GM12873 (cell line): ENCODE data around the gene TEP1.

ENCODE experiments used
- CTCF ChIP-seq: IDR thresholded peaks from 2 replicates; pipeline ENCODE4 v1.5.1; 2012; ENCODE audit warnings: low read depth, mild to moderate bottlenecking, moderate library complexity, low read length, control low read depth; ENCODE audit not compliant: insufficient read depth; ENCODE audit errors: missing control alignments

The TEP1 gene

GRCh38 chr14:20375471-20375870 is 37.8 kb downstream of the TEP1 start:
- TF ChIP-seq CTCF = no peak

GRCh38 chr14:20372796-20373195 is 40.5 kb downstream of the TEP1 start:
- TF ChIP-seq CTCF = no peak

DNA sequence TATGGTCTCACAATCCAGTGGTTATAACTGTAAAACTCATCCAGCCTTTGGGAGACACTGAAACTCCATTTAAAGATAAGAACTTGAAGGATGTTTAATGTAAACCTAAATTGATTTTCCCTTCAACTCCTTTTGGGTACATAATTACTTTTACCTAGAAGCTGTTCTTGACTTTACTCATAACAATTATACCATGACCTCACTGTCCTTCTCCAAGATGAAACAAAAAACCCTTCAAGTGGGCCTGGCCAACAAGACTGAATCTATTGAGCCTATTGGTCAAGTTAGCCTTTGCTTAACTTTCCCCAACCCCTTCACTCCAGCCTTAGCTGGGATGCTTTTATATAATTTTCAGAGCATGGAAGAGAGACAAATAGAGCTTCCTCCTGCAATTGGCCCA is 47.4 kb downstream of the TEP1 start:
- TF ChIP-seq CTCF = no peak

DNA sequence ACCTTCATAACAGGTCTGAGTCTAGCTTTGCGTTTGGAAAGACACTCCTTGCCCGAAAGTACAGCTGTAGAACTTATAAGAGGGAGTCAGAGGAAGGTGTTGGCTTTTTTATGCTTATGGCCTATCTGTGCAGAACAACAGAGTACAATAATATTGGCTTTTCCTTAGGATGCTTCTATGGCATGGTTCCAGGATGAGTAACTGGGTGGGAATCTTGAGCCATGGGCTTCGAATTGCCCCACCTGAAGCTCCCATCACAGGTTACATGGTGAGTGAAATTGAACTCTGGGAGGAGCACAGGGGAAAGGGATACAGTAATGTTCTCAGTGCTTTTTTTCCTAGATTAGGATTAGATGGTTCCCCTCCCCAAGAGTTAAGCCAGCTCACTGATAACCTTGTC is 56.9 kb downstream of the TEP1 start:
- TF ChIP-seq CTCF = no peak

DNA sequence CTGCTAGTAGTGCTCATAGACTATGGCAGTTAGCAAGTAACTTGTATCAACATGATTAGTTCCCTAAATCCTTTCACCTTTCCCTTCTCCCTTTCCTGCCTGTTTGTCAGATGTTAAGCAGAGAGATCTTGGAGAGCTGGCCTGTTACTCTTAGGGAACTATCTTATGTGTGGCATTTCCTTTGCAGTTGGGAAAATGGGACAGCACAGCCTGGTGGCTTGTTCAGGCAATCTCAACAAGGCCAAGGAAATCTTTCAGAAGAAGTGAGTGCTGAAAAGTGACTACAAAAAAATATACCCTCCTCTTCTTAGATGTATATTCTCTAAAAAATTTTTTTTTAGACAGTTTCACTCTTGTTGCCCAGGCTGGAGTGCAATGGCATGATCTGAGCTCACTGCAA is 62.4 kb downstream of the TEP1 start:
- peak; percentile 14 for TF ChIP-seq CTCF

GRCh38 chr14:20350282-20350681 is 63.0 kb downstream of the TEP1 start:
- no peak for TF ChIP-seq CTCF

DNA sequence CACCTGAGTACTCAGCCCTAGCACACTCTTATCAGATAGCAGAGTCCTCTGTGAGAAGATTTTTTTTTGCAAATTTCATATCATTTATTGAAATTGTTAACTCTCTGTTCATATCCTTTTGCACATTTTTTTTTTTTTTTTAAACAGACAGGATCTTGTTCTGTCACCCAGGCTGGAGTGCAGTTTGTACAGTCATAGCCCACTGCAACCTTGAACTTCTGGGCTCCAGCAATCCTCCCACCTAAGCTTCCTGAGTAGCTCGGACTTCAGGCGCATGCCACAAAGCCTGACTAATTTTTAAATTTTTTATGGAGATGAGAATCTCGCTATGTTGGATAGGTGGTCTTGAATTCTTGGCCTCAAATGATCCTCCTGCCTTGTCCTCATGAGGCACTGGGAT is 65.6 kb downstream of the TEP1 start:
- TF ChIP-seq CTCF = no peak

DNA sequence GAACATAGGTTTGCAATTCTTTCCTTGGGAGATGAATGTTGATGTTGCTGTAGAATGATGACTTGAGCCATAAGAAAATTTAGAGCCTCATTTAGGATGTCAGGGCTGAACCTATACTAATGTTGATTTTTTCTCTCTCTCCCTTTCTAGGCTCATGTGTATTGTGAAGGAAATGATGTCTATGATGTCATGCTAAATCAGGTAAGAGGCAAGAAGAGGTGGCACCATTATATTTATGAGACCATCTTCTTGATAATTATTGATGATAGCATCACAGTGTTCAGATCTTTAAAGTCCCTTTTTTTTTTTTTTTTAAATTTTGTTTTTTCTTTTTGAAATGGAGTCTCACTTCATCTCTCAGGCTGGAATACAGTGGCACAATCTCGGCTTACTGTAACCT is 66.6 kb downstream of the TEP1 start:
- no peak for TF ChIP-seq CTCF
